ENCODE data around the gene VASH1.
A peak's percentile ranks its signal among the peaks of the same experiment; 100 is the strongest.

Gene VASH1

GRCh38 chr14:76761136-76761959 is at the start of gene VASH1:
Gene VASH1 (plus strand): TSS chr14:76761468. CDS start chr14:76762822, 1,354 bp downstream.
- H3K4me3 ChIP-seq (ENCODE audit: low read length in 2 of 2), result peak within 1 kb of the TSS; percentile 61 to 81
- H3K36me3 ChIP-seq (ENCODE audit: control insufficient read depth in 2 of 2, insufficient read depth in 2 of 2, low read length in 2 of 2), result no peaks in the 10 kb centered on the region
- peak within 1 kb of the TSS; percentile 50 to 73 for H3K9ac ChIP-seq (ENCODE audit: low read length in 2 of 2)
- no peaks in the 10 kb centered on the region for H3K9me3 ChIP-seq (ENCODE audit: control insufficient read depth in 2 of 2, low read length in 2 of 2)
- peak within 1 kb of the TSS; percentile 31 for H3K27ac ChIP-seq (ENCODE audit: low read length)
- H3K4me1 ChIP-seq (ENCODE audit: control insufficient read depth, insufficient read depth, low read length), result peaks cover 36% of the 10 kb centered on the region
- peaks cover 4 to 9% of the 10 kb centered on the region in 2 donors for H3K27me3 ChIP-seq (ENCODE audit: control insufficient read depth in 1 of 2, insufficient read depth in 2 of 2, low read length in 2 of 2)

- Histone ChIP-seq H3K27ac (ENCODE audit: low read length) (no peak overlapping the region), H3K4me3 (ENCODE audit: low read length in 2 of 2) (no peak overlapping the region), H3K4me1 (ENCODE audit: control insufficient read depth, insufficient read depth, low read length) (peaks cover 3% of the 10 kb centered on the region), H3K27me3 (ENCODE audit: control insufficient read depth in 1 of 2, insufficient read depth in 2 of 2, low read length in 2 of 2) (peaks cover 0 to 4% of the 10 kb centered on the region in 2 donors), H3K36me3 (ENCODE audit: control insufficient read depth in 2 of 2, insufficient read depth in 2 of 2, low read length in 2 of 2) (no peaks in the 10 kb centered on the region), H3K9ac (ENCODE audit: low read length in 2 of 2) (no peak overlapping the region), H3K9me3 (ENCODE audit: control insufficient read depth in 2 of 2, low read length in 2 of 2) (no peaks in the 10 kb centered on the region)
Observed at GRCh38 chr14:76713121-76713520, 48.1 kb upstream of the VASH1 start.

GRCh38 chr14:76714470-76714869 is 46.8 kb upstream of the VASH1 start:
- H3K27me3 ChIP-seq (ENCODE audit: control insufficient read depth in 1 of 2, insufficient read depth in 2 of 2, low read length in 2 of 2), result peaks cover 0 to 6% of the 10 kb centered on the region in 2 donors
- H3K9ac ChIP-seq (ENCODE audit: low read length in 2 of 2), result no peak overlapping the region
- no peak overlapping the region for H3K27ac ChIP-seq (ENCODE audit: low read length)
- peaks cover 5% of the 10 kb centered on the region for H3K4me1 ChIP-seq (ENCODE audit: control insufficient read depth, insufficient read depth, low read length)
- H3K4me3 ChIP-seq (ENCODE audit: low read length in 2 of 2), result no peak overlapping the region
- H3K9me3 ChIP-seq (ENCODE audit: control insufficient read depth in 2 of 2, low read length in 2 of 2), result no peaks in the 10 kb centered on the region
- H3K36me3 ChIP-seq (ENCODE audit: control insufficient read depth in 2 of 2, insufficient read depth in 2 of 2, low read length in 2 of 2), result no peaks in the 10 kb centered on the region

GRCh38 chr14:76715101-76715500 is 46.2 kb upstream of the VASH1 start:
- no peaks in the 10 kb centered on the region for H3K36me3 ChIP-seq (ENCODE audit: control insufficient read depth in 2 of 2, insufficient read depth in 2 of 2, low read length in 2 of 2)
- no peak overlapping the region for H3K4me3 ChIP-seq (ENCODE audit: low read length in 2 of 2)
- no peak overlapping the region for H3K27ac ChIP-seq (ENCODE audit: low read length)
- H3K9me3 ChIP-seq (ENCODE audit: control insufficient read depth in 2 of 2, low read length in 2 of 2), result no peaks in the 10 kb centered on the region
- peaks cover 8% of the 10 kb centered on the region for H3K4me1 ChIP-seq (ENCODE audit: control insufficient read depth, insufficient read depth, low read length)
- no peak overlapping the region for H3K9ac ChIP-seq (ENCODE audit: low read length in 2 of 2)
- peaks cover 0 to 6% of the 10 kb centered on the region in 2 donors for H3K27me3 ChIP-seq (ENCODE audit: control insufficient read depth in 1 of 2, insufficient read depth in 2 of 2, low read length in 2 of 2)

GRCh38 chr14:76715511-76716081 is 45.7 kb upstream of the VASH1 start:
- peaks cover 10% of the 10 kb centered on the region for H3K4me1 ChIP-seq (ENCODE audit: control insufficient read depth, insufficient read depth, low read length)
- no peaks in the 10 kb centered on the region for H3K36me3 ChIP-seq (ENCODE audit: control insufficient read depth in 2 of 2, insufficient read depth in 2 of 2, low read length in 2 of 2)
- H3K9ac ChIP-seq (ENCODE audit: low read length in 2 of 2), result no peak overlapping the region
- H3K4me3 ChIP-seq (ENCODE audit: low read length in 2 of 2), result no peak overlapping the region
- H3K27ac ChIP-seq (ENCODE audit: low read length), result peak overlapping the region; percentile 18
- no peaks in the 10 kb centered on the region for H3K9me3 ChIP-seq (ENCODE audit: control insufficient read depth in 2 of 2, low read length in 2 of 2)
- peaks cover 0 to 6% of the 10 kb centered on the region in 2 donors for H3K27me3 ChIP-seq (ENCODE audit: control insufficient read depth in 1 of 2, insufficient read depth in 2 of 2, low read length in 2 of 2)

GRCh38 chr14:76716285-76716684 is 45.0 kb upstream of the VASH1 start:
- Histone ChIP-seq H3K27me3 (ENCODE audit: control insufficient read depth in 1 of 2, insufficient read depth in 2 of 2, low read length in 2 of 2) (peaks cover 0 to 6% of the 10 kb centered on the region in 2 donors), H3K4me3 (ENCODE audit: low read length in 2 of 2) (no peak overlapping the region), H3K9me3 (ENCODE audit: control insufficient read depth in 2 of 2, low read length in 2 of 2) (no peaks in the 10 kb centered on the region), H3K4me1 (ENCODE audit: control insufficient read depth, insufficient read depth, low read length) (peaks cover 10% of the 10 kb centered on the region), H3K9ac (ENCODE audit: low read length in 2 of 2) (no peak overlapping the region), H3K27ac (ENCODE audit: low read length) (peak overlapping the region; percentile 18), H3K36me3 (ENCODE audit: control insufficient read depth in 2 of 2, insufficient read depth in 2 of 2, low read length in 2 of 2) (no peaks in the 10 kb centered on the region)

- Histone ChIP-seq H3K9ac (ENCODE audit: low read length in 2 of 2) (no peak overlapping the region), H3K4me1 (ENCODE audit: control insufficient read depth, insufficient read depth, low read length) (peaks cover 10% of the 10 kb centered on the region), H3K27ac (ENCODE audit: low read length) (no peak overlapping the region), H3K4me3 (ENCODE audit: low read length in 2 of 2) (no peak overlapping the region), H3K9me3 (ENCODE audit: control insufficient read depth in 2 of 2, low read length in 2 of 2) (no peaks in the 10 kb centered on the region), H3K36me3 (ENCODE audit: control insufficient read depth in 2 of 2, insufficient read depth in 2 of 2, low read length in 2 of 2) (no peaks in the 10 kb centered on the region), H3K27me3 (ENCODE audit: control insufficient read depth in 1 of 2, insufficient read depth in 2 of 2, low read length in 2 of 2) (peaks cover 0 to 6% of the 10 kb centered on the region in 2 donors)
Observed at GRCh38 chr14:76717508-76718290, 43.6 kb upstream of the VASH1 start.

GRCh38 chr14:76718306-76719040 is 42.8 kb upstream of the VASH1 start:
- Histone ChIP-seq H3K4me3 (ENCODE audit: low read length in 2 of 2) (no peak overlapping the region), H3K36me3 (ENCODE audit: control insufficient read depth in 2 of 2, insufficient read depth in 2 of 2, low read length in 2 of 2) (no peaks in the 10 kb centered on the region), H3K4me1 (ENCODE audit: control insufficient read depth, insufficient read depth, low read length) (peaks cover 10% of the 10 kb centered on the region), H3K27me3 (ENCODE audit: control insufficient read depth in 1 of 2, insufficient read depth in 2 of 2, low read length in 2 of 2) (peaks cover 0 to 6% of the 10 kb centered on the region in 2 donors), H3K27ac (ENCODE audit: low read length) (no peak overlapping the region), H3K9me3 (ENCODE audit: control insufficient read depth in 2 of 2, low read length in 2 of 2) (no peaks in the 10 kb centered on the region), H3K9ac (ENCODE audit: low read length in 2 of 2) (no peak overlapping the region)

- H3K36me3 ChIP-seq (ENCODE audit: control insufficient read depth in 2 of 2, insufficient read depth in 2 of 2, low read length in 2 of 2), result no peaks in the 10 kb centered on the region
- no peaks in the 10 kb centered on the region for H3K9me3 ChIP-seq (ENCODE audit: control insufficient read depth in 2 of 2, low read length in 2 of 2)
- no peak overlapping the region for H3K4me3 ChIP-seq (ENCODE audit: low read length in 2 of 2)
- H3K27ac ChIP-seq (ENCODE audit: low read length), result no peak overlapping the region
- H3K27me3 ChIP-seq (ENCODE audit: control insufficient read depth in 1 of 2, insufficient read depth in 2 of 2, low read length in 2 of 2), result peaks cover 0 to 4% of the 10 kb centered on the region in 2 donors
- no peak overlapping the region for H3K9ac ChIP-seq (ENCODE audit: low read length in 2 of 2)
- peaks cover 10% of the 10 kb centered on the region for H3K4me1 ChIP-seq (ENCODE audit: control insufficient read depth, insufficient read depth, low read length)
Observed at GRCh38 chr14:76719666-76720065, 41.6 kb upstream of the VASH1 start.

- Histone ChIP-seq H3K27ac (ENCODE audit: low read length) (no peak overlapping the region), H3K36me3 (ENCODE audit: control insufficient read depth in 2 of 2, insufficient read depth in 2 of 2, low read length in 2 of 2) (no peaks in the 10 kb centered on the region), H3K9ac (ENCODE audit: low read length in 2 of 2) (no peak overlapping the region), H3K4me3 (ENCODE audit: low read length in 2 of 2) (no peak overlapping the region), H3K27me3 (ENCODE audit: control insufficient read depth in 1 of 2, insufficient read depth in 2 of 2, low read length in 2 of 2) (peaks cover 0 to 6% of the 10 kb centered on the region in 2 donors), H3K4me1 (ENCODE audit: control insufficient read depth, insufficient read depth, low read length) (peaks cover 10% of the 10 kb centered on the region), H3K9me3 (ENCODE audit: control insufficient read depth in 2 of 2, low read length in 2 of 2) (no peaks in the 10 kb centered on the region)
Observed at GRCh38 chr14:76720382-76720813, 40.9 kb upstream of the VASH1 start.

Measured in stomach smooth muscle (tissue), 2 donors.